HL-60 (cell line): ENCODE results near the gene LDLRAD3.

Source experiments
- GABPA ChIP-seq: IDR thresholded peaks from 2 replicates; pipeline ENCODE4 v1.6.1; 2012; ENCODE audit warnings: low read depth
- TF ChIP-seq, protein P1 (sequence below): IDR thresholded peaks from one replicate; pipeline ENCODE4 v1.5.1; 2011; ENCODE audit warnings: low read length, control low read depth, inconsistent platforms; ENCODE audit not compliant: insufficient read depth

DNA sequence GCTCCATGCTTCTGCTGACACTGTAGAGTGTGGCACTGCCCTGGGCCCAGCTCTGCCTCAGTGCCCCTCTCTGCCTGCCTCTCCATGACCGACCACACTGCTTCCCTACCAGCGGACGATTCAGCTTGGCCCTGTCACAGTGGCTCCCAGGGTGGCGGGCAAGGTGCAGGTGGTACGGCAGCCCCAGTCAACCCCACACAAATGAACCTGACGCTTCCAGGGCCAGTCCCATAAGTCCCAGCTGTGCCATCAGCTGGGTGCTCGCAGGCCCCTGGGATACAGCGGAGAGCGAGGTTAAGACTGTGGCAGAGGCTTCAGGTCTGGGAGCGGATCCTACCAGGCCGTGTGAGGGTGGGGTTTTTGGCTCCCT, 134.8 kb downstream of the LDLRAD3 start:
- TF ChIP-seq, protein P1, sequence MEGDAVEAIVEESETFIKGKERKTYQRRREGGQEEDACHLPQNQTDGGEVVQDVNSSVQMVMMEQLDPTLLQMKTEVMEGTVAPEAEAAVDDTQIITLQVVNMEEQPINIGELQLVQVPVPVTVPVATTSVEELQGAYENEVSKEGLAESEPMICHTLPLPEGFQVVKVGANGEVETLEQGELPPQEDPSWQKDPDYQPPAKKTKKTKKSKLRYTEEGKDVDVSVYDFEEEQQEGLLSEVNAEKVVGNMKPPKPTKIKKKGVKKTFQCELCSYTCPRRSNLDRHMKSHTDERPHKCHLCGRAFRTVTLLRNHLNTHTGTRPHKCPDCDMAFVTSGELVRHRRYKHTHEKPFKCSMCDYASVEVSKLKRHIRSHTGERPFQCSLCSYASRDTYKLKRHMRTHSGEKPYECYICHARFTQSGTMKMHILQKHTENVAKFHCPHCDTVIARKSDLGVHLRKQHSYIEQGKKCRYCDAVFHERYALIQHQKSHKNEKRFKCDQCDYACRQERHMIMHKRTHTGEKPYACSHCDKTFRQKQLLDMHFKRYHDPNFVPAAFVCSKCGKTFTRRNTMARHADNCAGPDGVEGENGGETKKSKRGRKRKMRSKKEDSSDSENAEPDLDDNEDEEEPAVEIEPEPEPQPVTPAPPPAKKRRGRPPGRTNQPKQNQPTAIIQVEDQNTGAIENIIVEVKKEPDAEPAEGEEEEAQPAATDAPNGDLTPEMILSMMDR, result no peak
- TF ChIP-seq GABPA, result no peak
